Tongue (tissue), 2 donors: ENCODE measurements around the gene TMEM128. TPM values are rescaled to one million over a fixed set of nuclear protein-coding genes. Genes with fewer than 3 reads are reported as not detected.
"Not testable (repeated sequence)": the region's sequence is repeated elsewhere in the genome, so short reads cannot be mapped to it uniquely, and the experiment has no call there.

ENCODE experiments used
- DNase-seq: peaks from one replicate; pipeline ENCODE4 v3.0.0-alpha.2; 2015
- total RNA-seq: library from RNA; depleted of rRNA; stranded (reverse); fragments of >200 nt; gene quantifications from one replicate; pipeline ENCODE4 v1.2.3, GENCODE V29; 2014

Gene TMEM128, protein sequence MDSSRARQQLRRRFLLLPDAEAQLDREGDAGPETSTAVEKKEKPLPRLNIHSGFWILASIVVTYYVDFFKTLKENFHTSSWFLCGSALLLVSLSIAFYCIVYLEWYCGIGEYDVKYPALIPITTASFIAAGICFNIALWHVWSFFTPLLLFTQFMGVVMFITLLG
- total RNA-seq = 18.0 TPM

DNA sequence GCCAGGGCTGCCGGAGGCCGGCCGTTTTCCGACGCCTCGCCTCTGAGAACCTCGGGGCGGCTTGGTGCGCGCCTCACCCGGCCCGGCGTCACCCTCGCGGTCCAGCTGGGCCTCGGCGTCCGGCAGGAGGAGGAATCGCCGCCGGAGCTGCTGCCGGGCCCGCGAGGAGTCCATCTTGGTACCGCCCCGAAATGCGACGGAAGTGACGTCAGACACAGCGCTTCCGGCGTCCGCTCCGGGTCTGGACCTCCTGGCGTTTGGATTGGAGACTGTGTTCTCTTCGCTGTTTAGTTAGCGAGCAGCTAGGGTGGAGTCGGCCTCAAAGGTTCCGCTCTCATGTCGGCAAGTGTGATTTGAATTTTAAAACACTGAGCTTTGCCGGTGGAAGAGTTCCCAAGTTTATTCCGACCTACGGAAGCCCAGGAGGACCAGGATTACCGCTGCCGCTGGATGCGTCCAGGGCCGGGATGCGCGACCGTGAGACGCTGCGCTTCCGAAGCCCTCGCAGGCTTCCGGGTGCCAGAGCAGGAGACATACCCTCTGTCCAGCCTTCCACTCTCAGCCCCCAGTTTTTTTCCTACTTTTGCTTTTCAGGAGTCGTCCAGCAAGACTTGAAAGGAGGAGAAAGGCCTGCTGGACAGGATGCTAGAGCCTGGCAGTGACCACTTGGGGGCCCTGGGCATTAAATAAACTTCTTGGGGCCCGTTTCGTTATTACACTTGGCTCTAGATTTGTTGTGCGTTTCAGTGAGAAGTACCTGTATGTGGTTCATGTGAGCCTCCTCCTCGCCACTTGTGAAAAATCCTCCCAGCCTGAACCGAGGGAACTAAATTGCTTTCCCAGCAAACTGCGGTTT, at the start of gene TMEM128:
Gene TMEM128, minus strand, starts transcription at position 195 of the 856 bp plus-strand sequence. Its CDS starts 21 bp downstream, at position 174.
- DNase-seq = peak; percentile 98

DNA sequence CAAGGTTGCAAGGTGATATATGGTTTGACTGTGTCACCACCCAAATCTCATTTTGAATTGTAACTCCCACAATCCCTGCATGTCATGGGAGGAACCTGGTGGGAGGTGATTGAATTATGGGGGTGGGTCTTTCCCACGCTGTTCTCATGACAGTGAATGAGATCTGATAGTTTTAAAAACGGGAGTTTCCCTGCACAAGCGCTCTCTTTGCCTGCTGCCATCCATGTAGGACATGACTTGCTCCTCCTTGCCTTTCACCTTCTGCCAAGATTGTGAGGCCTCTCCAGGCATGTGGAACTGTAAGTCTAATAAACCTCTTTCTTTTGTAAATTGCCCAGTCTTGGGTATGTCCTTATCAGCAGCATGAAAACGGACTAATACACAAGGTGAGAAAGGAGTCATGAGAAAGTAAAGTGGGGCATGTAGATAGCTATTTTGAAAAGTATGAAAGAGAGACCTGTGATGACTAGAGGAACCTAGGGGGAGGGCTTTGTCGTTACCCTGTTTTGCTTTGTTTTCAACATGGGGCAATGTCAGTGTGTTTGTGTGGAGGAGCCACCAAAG, 48.3 kb upstream of the TMEM128 start:
- no peak for DNase-seq

DNA sequence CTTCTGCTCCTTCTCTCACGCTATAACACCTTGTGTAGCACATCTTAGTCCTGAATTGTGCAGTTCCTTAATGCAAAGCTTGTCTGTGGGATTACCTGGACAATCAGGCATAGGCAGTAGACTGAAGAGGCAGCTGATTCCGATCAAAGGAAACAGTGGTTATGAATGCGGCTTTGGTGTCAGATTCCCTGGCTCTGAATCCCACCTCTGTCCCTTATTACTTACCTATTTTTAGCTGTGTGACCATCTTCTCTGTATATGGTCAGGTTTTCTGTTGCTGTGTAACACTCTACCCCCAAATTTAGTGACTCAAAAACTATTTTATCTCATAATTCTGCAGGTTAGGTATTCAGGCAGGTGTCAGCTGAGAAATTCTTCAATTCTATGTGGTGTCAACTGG, 45.3 kb upstream of the TMEM128 start:
- no peak for DNase-seq

DNA sequence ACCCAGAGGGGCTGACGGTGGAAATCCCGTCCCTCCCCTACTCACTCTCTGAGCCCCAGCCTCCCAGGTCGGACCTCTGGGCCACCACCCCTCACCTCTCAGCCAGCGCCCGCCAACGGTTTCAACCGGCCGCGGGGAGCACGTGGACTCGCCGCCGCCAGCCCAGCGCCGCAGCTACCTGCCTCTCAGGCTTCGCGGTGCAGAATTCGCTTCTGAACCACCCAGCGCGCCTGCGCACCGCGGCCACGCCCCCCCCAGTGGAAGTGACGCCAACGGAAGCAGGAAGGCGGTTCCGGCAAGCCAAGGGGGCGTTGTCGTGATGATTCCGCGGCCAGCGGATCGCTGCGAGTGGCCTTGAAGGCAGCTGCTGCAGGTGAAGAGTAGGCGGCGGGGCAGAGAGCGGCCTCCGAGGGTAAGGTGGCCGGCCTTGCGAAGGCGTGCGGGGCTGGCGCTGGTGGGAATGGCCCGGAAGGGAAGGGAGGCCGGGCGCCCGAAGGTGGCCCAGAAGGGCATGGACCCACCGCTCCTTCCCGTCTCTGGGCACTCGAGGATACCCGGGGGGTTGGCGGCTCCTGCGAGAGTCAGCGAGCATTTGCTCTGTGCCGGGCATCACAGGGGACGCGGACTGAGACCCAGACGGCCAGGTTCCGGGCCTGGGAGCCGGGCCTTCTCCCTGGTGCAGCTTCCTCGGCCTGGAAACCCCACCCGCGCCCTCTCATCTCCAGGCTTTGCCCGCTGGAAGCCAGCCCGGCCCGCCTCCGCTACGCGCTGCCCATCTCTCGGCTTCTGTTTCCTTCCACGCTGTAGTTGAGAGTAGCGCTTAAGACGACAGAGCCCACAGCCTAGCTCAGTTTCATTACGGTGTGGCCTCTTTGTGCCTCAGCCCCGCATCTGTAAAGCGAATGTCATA, 42.2 kb upstream of the TMEM128 start, which contains the start of the genes LYAR and ZBTB49:
Gene LYAR, minus strand, starts transcription at position 214 of the 910 bp plus-strand sequence. CDS start 6,412 bp downstream, outside the sequence.
Gene ZBTB49, plus strand, starts transcription at position 311 of the 910 bp plus-strand sequence. CDS start 9,695 bp downstream, outside the sequence.
- DNase-seq = peak; percentile 96

DNA sequence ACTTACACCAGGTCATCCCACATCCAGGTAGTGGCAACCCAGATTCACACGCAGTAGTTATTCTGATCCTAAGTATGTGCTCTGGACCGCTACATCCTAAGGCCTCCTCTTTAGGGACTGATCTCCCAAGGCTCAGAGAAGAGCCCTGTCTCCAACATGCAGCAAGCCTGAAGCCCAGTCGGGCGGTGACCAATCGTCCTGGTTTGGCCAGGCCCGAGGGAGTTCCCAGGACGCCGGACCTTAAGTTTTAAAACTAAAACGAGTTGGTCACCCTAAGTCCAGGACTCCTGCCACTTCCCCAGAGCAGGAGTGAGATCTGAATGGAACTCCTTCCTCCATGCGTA, 41.5 kb upstream of the TMEM128 start:
- no peak for DNase-seq

DNA sequence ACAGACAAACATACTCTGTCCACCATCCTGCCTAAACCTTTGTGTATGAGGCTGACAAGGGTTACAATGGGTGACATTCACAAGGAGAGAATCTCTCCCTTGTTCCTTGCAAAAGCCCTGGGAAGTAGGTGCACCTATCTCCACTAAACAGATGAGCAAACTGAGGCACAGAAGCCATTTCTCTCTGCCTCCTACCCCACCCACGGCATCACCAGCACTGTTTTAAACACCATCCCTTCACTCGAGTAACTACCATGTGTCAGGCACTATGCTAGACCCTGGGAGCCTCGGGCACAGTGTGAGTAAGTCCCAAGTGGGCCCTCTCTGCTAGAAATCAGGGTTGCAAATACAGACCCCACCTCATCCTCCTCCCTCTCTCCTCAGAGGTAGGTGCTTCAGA, 41.0 kb upstream of the TMEM128 start:
- no peak for DNase-seq

DNA sequence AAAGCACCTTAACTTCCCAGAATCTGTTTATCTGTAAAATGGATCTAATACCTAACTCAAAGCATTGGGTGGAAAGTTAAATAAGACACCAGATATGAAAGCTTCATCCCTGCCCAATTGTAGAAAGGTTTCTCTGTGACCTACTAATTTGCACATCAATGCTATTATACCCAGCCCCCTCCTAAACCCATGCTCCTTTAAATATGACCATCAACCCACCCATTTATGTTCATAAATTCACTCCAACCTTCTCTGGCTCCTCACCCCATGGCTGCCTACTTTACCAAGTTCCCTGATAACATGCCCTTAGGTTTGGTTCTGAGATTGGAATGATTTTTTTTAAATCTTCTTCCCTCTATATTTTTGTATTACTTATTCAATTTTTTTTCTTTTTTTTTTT, 40.1 kb upstream of the TMEM128 start:
- no peak for DNase-seq

DNA sequence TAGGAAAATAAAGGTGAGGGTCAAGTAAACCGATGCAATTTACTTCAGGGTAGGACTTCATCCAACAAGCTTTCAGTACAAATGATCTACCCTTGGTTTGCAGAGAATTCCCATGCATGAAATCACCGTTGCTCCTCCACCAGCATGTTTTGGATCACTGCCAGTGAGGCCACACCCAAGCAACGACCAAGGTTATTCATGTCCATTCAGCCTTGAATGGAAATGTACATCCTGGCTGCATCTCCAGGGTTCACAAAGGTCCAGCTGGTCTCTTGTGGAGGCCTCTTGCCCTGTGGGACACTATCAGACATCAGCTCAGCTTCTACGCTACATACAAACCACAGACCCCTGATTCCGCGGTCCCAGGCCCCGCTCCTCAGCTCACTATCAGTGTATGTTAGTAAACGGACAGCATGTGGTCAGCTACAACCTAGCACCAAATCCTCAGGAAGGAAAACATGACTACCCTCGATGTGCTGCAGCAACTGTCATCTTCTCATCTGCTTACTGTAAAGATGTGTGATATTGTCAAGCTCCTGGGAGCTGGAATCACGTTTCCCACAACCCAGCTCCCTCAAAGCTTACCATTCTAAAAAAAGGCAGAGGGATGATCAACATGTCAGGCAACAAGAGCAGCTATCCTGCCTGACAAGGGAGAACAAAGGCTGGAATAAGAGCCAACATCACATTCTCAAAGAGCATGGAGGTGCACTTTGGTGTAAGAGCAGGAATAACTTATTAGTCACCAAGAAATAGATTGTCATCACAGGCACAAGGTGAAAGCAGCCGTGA, 37.0 kb upstream of the TMEM128 start:
- peak; percentile 6 for DNase-seq

DNA sequence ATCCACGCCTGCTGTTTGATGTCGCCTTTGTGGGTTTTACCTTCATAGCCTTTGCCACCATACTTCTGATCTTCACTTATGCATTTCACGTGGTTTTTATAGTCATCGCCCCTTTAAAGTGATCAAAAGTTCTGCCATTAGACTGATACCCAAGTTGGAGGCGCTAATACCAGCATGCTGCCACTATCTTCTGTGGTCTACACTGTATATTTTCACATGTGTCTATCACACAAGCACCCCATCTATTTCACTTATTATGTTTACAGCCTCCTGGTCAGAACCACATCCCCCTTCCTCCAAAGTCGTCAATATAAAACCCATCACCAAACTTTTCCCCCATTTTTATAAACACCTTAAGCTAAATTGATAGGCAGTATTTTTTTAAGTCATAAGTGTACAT, 33.8 kb upstream of the TMEM128 start:
- DNase-seq = no peak

DNA sequence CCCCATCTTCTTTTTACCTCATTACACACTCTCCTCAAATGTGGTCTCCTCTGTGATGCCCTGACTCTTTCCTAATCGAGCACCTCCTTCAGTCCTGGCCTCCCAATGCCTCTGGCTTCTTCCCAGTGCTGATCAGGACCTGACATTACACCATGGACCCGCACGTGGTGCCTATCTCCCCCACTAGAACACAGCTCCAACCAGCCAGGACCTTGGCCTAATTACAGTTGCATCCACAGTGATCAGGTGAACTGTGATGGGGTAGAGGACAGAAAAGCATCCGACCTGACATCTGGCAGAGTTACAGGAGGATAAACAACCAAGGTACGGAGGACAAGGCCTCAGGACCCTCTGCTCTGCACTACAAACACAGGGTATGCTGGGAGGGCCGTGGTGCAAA, 29.5 kb upstream of the TMEM128 start:
- DNase-seq = no peak

DNA sequence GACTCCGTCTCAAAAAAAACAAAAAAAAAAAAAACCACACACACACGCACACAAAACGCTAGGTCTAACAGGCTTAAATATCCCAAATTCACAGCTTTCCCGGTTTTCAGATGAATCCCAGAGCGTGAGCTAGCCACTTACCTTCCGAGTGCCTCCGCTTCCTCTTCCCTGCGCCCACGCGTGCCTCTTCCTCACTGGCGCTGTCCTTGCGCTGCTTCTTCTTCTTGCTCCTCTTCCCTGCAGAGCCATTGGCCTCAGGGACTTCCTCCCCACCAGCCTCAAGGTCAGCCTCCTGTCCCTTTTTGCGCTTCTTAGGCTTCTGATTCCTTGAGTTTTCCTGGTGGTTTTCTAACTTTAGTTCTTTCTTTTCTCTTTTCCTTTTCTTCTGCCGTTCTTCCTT, 26.2 kb upstream of the TMEM128 start:
- no peak for DNase-seq

DNA sequence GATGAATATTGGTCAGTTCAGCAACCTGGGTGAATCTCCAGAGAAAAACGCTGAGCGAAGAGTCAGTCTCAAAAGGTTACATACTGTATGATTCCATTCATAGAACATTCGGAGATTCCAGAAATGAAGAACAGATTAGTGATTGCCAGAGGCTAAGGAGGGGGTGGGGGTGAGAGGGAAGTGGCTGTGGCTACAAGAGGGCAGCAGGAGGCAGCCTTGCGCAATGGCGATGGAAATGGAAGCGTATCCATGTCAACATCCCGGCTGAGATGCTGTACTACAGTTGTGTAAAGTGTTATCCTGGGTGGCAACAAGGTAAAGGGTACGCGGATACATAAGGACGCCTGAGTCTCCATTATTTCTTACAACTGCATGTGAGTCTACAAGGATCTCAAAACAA, 23.9 kb upstream of the TMEM128 start:
- DNase-seq = no peak

DNA sequence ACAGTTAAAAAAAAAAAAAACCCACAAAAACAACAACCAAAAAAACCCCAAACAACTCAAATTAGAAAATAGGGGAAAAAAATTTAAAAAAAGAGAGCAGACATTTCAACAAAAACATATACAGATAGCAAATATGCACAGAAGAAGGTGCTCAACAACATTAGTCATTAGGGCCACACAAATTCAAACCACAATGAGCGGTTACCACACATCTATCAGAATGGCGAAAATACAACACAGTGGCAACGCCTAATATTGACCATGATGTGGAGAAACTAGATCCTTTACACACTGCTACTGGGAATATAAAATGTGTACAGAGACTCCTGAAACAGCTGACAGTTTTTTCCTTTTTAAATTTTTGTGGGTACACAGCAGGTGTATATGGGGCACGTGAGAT, 22.5 kb upstream of the TMEM128 start:
- DNase-seq = no peak

DNA sequence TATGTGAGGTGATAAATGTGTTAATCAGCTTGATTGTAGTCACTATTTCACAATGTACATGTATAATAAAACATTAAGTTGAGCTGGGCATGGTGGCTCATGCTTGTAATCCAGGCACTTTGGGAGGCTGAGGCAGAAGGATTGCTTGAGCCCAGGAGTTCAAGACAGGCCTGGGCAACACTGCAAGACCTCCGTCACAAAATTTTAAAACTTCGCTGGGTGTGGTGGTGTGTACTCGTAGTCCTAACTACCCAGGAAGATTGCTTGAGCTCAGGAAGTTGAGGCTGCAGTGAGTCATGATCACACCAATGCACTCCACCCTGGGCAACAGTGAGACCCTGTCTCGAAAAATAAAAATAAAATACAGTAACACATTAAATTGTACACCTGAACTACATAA, 21.8 kb upstream of the TMEM128 start:
- no peak for DNase-seq

DNA sequence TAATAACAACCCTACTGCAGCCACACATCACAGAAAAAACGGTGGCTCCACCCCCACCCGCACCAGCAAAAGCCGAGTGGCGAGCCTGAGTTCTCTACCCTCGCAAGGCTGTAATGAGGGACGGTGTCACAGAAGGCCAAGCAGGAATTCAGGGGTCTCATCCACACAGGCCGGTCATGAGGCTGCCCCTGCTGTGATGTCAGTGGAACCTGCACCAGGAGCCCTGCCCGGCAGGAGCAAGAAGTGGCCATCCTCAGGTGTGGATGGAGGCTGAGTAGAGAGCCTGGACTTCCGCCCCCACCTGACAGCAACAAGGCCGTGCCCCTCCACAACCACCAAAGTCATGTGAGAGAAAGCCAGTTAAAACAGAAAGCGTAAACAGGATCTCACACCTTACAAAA, 21.3 kb upstream of the TMEM128 start:
- DNase-seq = no peak

DNA sequence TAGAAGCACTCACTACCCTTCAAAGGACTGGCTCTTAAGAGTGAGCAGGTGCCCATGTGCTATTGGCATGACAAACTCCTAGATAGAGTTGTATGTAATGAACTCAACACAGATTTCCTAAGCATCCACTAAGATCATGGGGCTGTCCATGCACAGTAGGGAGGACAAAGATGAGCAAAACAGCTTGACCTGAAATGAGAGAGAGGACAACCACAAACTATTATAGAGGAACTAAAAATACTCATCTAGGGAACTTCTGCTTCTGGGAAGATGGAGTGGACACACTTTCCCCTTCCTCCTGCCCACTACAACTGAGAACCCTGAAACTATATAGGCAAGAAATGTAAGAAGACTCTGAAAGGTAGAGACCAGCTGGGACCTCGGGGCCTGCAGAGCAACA, 20.8 kb upstream of the TMEM128 start:
- no peak for DNase-seq

DNA sequence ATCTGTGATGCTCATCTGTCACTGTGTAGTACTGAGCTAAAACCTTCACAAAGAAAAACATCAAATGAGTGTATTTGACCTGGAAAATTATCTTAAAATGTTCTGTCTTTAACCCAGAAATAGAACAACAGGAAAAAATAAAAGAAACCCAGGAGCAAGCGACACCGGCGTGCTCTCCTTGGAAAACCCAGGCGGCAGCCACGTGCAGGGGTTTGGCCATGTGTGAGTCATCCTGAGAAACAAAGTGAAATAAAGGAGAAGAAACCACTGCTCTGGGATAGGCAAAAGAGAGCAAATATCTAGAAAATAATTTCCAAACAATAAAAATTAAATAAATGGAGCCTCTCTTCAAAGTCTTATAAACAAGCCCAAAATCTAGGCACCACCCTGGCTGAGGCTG, 20.0 kb upstream of the TMEM128 start:
- DNase-seq = no peak

DNA sequence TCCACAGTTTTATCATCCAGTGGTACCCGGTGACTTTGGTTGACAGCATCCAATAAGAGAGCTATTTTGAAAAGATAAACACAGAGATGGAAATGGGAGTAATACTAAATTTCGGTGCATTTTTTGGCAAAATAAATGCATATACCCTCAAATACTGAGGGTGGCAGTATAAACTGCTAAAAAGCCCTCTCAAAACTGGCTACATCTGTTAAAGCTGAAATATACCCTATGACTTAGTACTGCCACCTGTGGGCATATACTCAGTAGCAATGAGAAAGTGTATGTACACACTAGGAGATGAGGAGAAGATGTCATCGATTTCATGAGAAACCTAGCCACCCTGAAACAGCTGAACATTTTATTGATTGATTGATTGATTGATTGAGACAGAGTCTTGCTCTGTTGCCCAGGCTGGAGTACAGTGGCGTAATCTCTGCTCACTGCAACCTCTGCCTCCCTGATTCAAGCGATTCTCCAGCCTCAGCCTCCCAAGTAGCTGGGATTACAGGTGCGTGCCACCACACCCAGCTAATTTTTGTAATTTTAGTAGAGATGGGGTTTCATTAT, 12.2 kb upstream of the TMEM128 start:
- DNase-seq = no peak

DNA sequence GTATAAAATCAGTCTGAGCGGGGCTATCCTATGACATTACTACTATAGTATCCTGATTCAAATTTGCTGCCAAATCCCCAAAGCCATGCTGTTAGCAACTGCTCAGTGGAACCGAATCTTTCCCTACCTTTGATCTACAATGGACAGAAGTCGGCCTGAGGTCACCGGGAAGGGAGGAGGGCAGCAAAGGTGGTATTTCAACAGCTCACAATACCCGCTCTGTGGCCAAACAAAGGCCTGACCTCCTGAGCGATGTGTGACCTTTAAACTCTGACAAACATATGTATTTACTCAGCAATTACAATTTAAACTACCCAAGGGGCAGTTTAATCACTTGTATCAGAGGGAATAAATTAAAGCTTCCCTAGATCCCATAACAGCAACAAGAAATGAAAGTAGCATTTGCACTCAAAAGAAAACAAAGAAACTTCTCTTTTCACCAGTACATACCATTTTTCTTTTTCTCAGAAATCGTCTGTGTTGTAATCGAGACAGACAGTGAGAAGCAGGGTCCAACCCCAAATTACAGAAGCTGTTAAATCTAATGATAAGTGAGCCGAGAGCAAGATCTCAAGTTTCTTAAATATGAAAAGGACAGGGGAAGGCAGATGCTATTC, 11.6 kb upstream of the TMEM128 start:
- DNase-seq = no peak

DNA sequence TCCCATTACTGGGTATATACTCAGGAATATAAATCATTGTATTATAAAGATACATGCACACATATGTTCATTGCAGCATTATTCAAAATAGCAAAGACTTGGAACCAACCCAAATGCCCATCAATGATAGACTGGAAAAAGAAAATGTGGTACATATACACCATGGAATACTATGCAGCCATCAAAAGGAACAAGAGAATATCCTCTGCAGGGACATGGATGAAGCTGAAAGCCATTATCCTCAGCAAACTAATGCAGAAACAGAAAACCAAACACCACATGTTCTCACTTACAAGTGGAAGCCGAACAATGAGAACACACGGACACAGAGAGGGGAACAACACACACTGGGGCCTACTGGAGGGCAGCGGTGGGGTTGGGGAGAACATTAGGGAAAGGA, 9.7 kb upstream of the TMEM128 start:
- not testable (repeated sequence) for DNase-seq

DNA sequence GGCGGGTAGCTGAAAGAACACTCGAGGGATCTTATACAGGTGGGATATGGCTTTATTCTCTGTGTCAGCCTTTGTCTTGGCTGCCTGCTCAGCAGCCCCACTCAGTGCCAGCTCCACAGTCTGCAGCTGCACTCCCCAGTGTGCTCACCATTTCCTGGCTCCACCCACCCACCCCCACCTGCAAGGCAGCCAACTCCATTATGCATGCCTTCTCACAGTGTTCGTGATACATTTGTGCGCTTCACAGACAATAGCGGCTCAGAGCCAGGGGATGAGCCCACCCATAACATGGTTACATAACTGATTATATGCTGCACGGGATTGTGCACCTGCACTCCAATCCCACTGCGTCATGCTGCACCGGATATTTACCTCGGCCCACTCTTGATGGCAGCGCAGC, 8.8 kb upstream of the TMEM128 start:
- DNase-seq = no peak
